ENCODE results near the gene NTSR2.

GRCh38 chr2:11652553-11652952 is 17.4 kb downstream of the NTSR2 start:
- TF ChIP-seq, protein P1, sequence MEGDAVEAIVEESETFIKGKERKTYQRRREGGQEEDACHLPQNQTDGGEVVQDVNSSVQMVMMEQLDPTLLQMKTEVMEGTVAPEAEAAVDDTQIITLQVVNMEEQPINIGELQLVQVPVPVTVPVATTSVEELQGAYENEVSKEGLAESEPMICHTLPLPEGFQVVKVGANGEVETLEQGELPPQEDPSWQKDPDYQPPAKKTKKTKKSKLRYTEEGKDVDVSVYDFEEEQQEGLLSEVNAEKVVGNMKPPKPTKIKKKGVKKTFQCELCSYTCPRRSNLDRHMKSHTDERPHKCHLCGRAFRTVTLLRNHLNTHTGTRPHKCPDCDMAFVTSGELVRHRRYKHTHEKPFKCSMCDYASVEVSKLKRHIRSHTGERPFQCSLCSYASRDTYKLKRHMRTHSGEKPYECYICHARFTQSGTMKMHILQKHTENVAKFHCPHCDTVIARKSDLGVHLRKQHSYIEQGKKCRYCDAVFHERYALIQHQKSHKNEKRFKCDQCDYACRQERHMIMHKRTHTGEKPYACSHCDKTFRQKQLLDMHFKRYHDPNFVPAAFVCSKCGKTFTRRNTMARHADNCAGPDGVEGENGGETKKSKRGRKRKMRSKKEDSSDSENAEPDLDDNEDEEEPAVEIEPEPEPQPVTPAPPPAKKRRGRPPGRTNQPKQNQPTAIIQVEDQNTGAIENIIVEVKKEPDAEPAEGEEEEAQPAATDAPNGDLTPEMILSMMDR (conservative IDR thresholded peaks at IDR 0.05), result no peak
- TF ChIP-seq ZFX (IDR thresholded peaks at IDR 0.05), result no peak

Data from C4-2B (cell line).